ENCODE measurements around the gene PRPF18.

The PRPF18 gene

GRCh38 chr10:13608246-13608853 lies 21.6 kb downstream of the PRPF18 start:
- DNase-seq = no peak

- DNase-seq = no peak
Observed at GRCh38 chr10:13612654-13613373, 26.0 kb downstream of the PRPF18 start.

- DNase-seq = peak; percentile 31
Observed at GRCh38 chr10:13613519-13613918, 26.8 kb downstream of the PRPF18 start.

GRCh38 chr10:13614530-13615332 lies 28.0 kb downstream of the PRPF18 start:
- DNase-seq = no peak

GRCh38 chr10:13615650-13616300 lies 29.0 kb downstream of the PRPF18 start:
- DNase-seq = no peak

GRCh38 chr10:13617116-13617515 lies 30.4 kb downstream of the PRPF18 start:
- no peak for DNase-seq

- no peak for DNase-seq
Observed at GRCh38 chr10:13621931-13622330, 35.2 kb downstream of the PRPF18 start.

- no peak for DNase-seq
Observed at GRCh38 chr10:13624630-13625029, 37.9 kb downstream of the PRPF18 start.

GRCh38 chr10:13627459-13628310 lies 40.9 kb downstream of the PRPF18 start:
- DNase-seq = no peak

- DNase-seq = no peak
Observed at GRCh38 chr10:13628661-13629060, 41.9 kb downstream of the PRPF18 start.

- no peak for DNase-seq
Observed at GRCh38 chr10:13629116-13629515, 42.4 kb downstream of the PRPF18 start.

- DNase-seq = no peak
Observed at GRCh38 chr10:13630231-13630630, 43.5 kb downstream of the PRPF18 start.

- no peak for DNase-seq
Observed at GRCh38 chr10:13631594-13631993, 44.8 kb downstream of the PRPF18 start.

GRCh38 chr10:13632440-13632839 lies 45.7 kb downstream of the PRPF18 start:
- DNase-seq = no peak

GRCh38 chr10:13632884-13633440 lies 46.2 kb downstream of the PRPF18 start:
- DNase-seq = no peak

- no peak for DNase-seq
Observed at GRCh38 chr10:13633689-13634088, 46.9 kb downstream of the PRPF18 start.

- no peak for DNase-seq
Observed at GRCh38 chr10:13634207-13634606, 47.4 kb downstream of the PRPF18 start.

GRCh38 chr10:13636776-13637175 lies 50.0 kb downstream of the PRPF18 start:
- no peak for DNase-seq

GRCh38 chr10:13637303-13637856 lies 50.6 kb downstream of the PRPF18 start:
- DNase-seq = no peak

- DNase-seq = no peak
Observed at GRCh38 chr10:13637894-13638293, 51.1 kb downstream of the PRPF18 start.

GRCh38 chr10:13642293-13642692 lies 55.5 kb downstream of the PRPF18 start:
- no peak for DNase-seq

- DNase-seq = no peak
Observed at GRCh38 chr10:13643016-13643415, 56.3 kb downstream of the PRPF18 start.
